WTC11 (cell line): ENCODE measurements around the gene TMCO1.

Experiments used
- RELA ChIP-seq: sonication (generic); formaldehyde crosslinking; IDR thresholded peaks from 2 replicates; pipeline ENCODE4 v1.8.1; 2022; ENCODE audit warnings: missing genetic modification reagents, mild to moderate bottlenecking, borderline replicate concordance
- SMAD4 ChIP-seq: sonication (generic); formaldehyde crosslinking; IDR thresholded peaks from 2 replicates; pipeline ENCODE4 v1.8.0; 2022; ENCODE audit warnings: mild to moderate bottlenecking, missing genetic modification reagents
- TF ChIP-seq, protein P1 (sequence below): fragments of 200-600 bp; IDR thresholded peaks from 2 replicates; pipeline ENCODE4 v1.8.0; 2022; ENCODE audit warnings: antibody characterized with exemption

GRCh38 chr1:165697881-165698760, 70.5 kb downstream of the TMCO1 start, which contains the start of gene ALDH9A1:
- TF ChIP-seq, protein P1, sequence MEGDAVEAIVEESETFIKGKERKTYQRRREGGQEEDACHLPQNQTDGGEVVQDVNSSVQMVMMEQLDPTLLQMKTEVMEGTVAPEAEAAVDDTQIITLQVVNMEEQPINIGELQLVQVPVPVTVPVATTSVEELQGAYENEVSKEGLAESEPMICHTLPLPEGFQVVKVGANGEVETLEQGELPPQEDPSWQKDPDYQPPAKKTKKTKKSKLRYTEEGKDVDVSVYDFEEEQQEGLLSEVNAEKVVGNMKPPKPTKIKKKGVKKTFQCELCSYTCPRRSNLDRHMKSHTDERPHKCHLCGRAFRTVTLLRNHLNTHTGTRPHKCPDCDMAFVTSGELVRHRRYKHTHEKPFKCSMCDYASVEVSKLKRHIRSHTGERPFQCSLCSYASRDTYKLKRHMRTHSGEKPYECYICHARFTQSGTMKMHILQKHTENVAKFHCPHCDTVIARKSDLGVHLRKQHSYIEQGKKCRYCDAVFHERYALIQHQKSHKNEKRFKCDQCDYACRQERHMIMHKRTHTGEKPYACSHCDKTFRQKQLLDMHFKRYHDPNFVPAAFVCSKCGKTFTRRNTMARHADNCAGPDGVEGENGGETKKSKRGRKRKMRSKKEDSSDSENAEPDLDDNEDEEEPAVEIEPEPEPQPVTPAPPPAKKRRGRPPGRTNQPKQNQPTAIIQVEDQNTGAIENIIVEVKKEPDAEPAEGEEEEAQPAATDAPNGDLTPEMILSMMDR: no peak
- TF ChIP-seq SMAD4 (CRISPR knock-in tag): no peak
- peak; percentile 30; the same call in 1 of the 2 replicates for TF ChIP-seq RELA (CRISPR knock-in tag)
